ENCODE results near the gene SETBP1. TPM values are rescaled to one million over a fixed set of nuclear protein-coding genes. Genes with fewer than 3 reads are reported as not detected.

Gene SETBP1
- total RNA-seq, 1 experiment from 2014 or later: 9.6 TPM

- TF ChIP-seq, protein P1, sequence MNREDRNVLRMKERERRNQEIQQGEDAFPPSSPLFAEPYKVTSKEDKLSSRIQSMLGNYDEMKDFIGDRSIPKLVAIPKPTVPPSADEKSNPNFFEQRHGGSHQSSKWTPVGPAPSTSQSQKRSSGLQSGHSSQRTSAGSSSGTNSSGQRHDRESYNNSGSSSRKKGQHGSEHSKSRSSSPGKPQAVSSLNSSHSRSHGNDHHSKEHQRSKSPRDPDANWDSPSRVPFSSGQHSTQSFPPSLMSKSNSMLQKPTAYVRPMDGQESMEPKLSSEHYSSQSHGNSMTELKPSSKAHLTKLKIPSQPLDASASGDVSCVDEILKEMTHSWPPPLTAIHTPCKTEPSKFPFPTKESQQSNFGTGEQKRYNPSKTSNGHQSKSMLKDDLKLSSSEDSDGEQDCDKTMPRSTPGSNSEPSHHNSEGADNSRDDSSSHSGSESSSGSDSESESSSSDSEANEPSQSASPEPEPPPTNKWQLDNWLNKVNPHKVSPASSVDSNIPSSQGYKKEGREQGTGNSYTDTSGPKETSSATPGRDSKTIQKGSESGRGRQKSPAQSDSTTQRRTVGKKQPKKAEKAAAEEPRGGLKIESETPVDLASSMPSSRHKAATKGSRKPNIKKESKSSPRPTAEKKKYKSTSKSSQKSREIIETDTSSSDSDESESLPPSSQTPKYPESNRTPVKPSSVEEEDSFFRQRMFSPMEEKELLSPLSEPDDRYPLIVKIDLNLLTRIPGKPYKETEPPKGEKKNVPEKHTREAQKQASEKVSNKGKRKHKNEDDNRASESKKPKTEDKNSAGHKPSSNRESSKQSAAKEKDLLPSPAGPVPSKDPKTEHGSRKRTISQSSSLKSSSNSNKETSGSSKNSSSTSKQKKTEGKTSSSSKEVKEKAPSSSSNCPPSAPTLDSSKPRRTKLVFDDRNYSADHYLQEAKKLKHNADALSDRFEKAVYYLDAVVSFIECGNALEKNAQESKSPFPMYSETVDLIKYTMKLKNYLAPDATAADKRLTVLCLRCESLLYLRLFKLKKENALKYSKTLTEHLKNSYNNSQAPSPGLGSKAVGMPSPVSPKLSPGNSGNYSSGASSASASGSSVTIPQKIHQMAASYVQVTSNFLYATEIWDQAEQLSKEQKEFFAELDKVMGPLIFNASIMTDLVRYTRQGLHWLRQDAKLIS (CRISPR knock-in tag; IDR thresholded peaks at IDR 0.05; ENCODE audit: borderline replicate concordance): no peak
- TF ChIP-seq NFATC4 (CRISPR knock-in tag; IDR thresholded peaks at IDR 0.05): no peak
- no peak for TF ChIP-seq KAT7 (CRISPR knock-in tag; IDR thresholded peaks at IDR 0.05; ENCODE audit: borderline replicate concordance)
- TF ChIP-seq, protein P2, sequence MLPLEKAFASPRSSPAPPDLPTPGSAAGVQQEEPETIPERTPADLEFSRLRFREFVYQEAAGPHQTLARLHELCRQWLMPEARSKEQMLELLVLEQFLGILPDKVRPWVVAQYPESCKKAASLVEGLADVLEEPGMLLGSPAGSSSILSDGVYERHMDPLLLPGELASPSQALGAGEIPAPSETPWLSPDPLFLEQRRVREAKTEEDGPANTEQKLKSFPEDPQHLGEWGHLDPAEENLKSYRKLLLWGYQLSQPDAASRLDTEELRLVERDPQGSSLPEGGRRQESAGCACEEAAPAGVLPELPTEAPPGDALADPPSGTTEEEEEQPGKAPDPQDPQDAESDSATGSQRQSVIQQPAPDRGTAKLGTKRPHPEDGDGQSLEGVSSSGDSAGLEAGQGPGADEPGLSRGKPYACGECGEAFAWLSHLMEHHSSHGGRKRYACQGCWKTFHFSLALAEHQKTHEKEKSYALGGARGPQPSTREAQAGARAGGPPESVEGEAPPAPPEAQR (CRISPR knock-in tag; IDR thresholded peaks at IDR 0.05): no peak
- no peak for TF ChIP-seq OVOL2 (CRISPR knock-in tag; IDR thresholded peaks at IDR 0.05; ENCODE audit: borderline replicate concordance)
- TF ChIP-seq JUN (CRISPR knock-in tag; IDR thresholded peaks at IDR 0.05): no peak
Observed at GRCh38 chr18:45025089-45025450, 344.4 kb downstream of the SETBP1 start (continued).

GRCh38 chr18:45026162-45026561 is 345.5 kb downstream of the SETBP1 start:
- no peak overlapping the region for H3K4me3 Mint-ChIP-seq
- no peaks in the 10 kb centered on the region for H3K9me3 Mint-ChIP-seq
- POLR2A ChIA-PET: no interaction called here
- H3K4me1 Mint-ChIP-seq: no peaks in the 10 kb centered on the region
- CTCF ChIA-PET: interaction anchor here (0.7 to 1.0 kb wide), 2 partner anchors 12 to 314 kb away, joined by 3 read pairs; no protein-coding TSS in a partner anchor
- ATAC-seq: no peak
- no peaks in the 10 kb centered on the region for H3K27me3 Mint-ChIP-seq (ENCODE audit: low read depth)
- H3K36me3 Mint-ChIP-seq: no peaks in the 10 kb centered on the region
- no peak for TF ChIP-seq PRDM15 (CRISPR knock-in tag; IDR thresholded peaks at IDR 0.05)
- TF ChIP-seq ZNF263 (CRISPR knock-in tag; IDR thresholded peaks at IDR 0.05; ENCODE audit: low read depth): no peak
- TF ChIP-seq, protein P1 (CRISPR knock-in tag; IDR thresholded peaks at IDR 0.05; ENCODE audit: borderline replicate concordance): no peak
- TF ChIP-seq TCF7 (CRISPR knock-in tag; IDR thresholded peaks at IDR 0.05; ENCODE audit: low read depth): no peak
- no peak for TF ChIP-seq GTF2I (CRISPR knock-in tag; conservative IDR thresholded peaks at IDR 0.05)
- no peak for TF ChIP-seq TEAD4 (CRISPR knock-in tag; IDR thresholded peaks at IDR 0.05)
- no peak for TF ChIP-seq FOXJ3 (CRISPR knock-in tag; IDR thresholded peaks at IDR 0.05; ENCODE audit: borderline replicate concordance)
- no peak for TF ChIP-seq IRF1 (CRISPR knock-in tag; IDR thresholded peaks at IDR 0.05)
- no peak overlapping the region for H3K27ac Mint-ChIP-seq
- no peak for DNase-seq (ENCODE audit: low spot score)
